Stimulated activated CD8-positive, alpha-beta memory T cell treated with anti-CD3 and anti-CD28 coated beads, Interleukin-4, amount 100 ng/mL, for 1 hour (primary cell): ENCODE measurements around the gene CTSO.
"Not testable (repeated sequence)": the region's sequence is repeated elsewhere in the genome, so short reads cannot be mapped to it uniquely, and the experiment has no call there.

ENCODE experiments used
- DNase-seq, 2 donors: peaks; one replicate each; pipeline ENCODE4 v3.0.0-alpha.2; 2020; ENCODE audit warnings: low read depth in 2 of 2, low spot score in 1 of 2

Gene CTSO

GRCh38 chr4:155954939-155955338 lies 1.3 kb upstream of the CTSO start:
- no peak for DNase-seq

GRCh38 chr4:155954118-155954685 lies 536 bp upstream of the CTSO start:
- no peak for DNase-seq

DNA sequence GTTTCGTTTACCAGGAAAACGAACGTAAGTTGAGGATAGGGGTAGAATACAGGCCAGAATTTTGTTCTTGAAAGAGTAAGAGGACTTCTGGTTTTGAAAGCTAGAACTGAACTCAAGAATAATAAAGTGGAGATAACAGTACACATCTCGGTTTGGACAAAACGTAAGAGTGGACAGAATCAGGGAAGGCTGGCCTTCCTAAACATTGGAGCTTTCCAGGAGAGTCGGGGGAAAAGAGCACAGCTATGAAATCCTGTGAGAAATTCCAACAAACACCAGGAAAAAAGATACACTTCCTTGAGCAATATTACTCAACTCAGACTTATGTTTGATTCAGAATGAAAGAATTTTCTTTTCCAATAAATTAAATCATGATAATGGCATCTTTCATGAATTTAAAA lies 1.2 kb downstream of the CTSO start:
- DNase-seq, result no peak

DNA sequence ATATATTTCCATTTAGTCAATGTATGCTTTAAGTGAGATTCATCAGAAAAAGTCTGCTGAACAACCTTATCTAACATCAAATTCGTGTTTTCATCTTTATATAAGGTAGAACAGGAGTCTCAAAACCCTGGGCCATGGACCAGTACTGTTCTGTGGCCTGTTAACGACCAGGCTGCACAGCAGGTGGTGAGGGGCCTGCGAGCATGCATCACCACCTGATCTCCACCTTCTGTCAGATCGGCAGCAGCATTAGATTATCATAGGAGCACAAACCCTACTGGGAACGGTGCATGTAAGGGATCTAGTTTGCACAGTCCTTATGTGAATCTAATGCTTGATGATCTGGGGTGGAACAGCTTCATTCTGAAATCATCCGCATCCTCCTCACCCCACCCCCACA lies 3.2 kb downstream of the CTSO start:
- no peak for DNase-seq

- DNase-seq, result no peak
Measured at GRCh38 chr4:155948541-155948940, 5.1 kb downstream of the CTSO start.

DNA sequence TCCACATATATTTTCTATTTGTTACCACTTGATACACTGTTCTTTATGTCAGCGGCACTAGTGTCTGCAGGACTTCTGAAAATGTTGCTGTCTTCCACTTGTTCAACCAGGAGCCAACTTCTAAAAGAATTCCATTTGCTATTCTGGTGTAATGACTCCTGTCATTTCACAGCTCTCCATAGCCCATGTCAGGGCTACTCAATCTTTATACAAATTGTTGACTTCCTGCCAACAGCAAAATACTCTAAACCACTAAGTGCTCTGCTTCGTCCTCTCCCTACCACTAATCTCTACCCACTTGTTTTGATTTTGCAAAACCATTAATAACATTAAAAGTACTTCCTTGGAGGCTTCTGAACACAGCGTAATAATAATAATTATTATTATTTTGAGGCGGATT lies 7.2 kb downstream of the CTSO start:
- DNase-seq, result no peak

DNA sequence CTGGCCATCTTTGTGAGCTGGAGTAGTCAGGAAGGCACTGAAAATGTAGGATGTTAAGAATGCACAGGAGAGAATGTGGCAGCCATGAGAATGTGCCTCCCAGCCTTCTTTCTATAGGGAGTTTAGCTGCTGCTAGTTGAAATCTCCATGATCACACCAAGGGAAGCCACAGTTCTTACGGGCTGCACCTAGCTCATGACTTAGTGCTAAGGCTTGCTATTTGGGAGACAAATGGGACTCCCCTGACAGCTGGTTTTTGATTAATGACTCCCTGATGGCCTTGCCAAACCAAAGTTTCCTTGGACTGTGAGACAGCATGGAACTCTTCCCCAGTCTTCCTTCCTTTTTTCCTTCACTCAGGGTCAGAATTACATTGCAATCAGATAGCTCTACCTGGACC lies 9.2 kb downstream of the CTSO start:
- no peak for DNase-seq

GRCh38 chr4:155943605-155944291 lies 9.9 kb downstream of the CTSO start:
- no peak for DNase-seq

GRCh38 chr4:155941820-155942219 lies 11.8 kb downstream of the CTSO start:
- no peak for DNase-seq

DNA sequence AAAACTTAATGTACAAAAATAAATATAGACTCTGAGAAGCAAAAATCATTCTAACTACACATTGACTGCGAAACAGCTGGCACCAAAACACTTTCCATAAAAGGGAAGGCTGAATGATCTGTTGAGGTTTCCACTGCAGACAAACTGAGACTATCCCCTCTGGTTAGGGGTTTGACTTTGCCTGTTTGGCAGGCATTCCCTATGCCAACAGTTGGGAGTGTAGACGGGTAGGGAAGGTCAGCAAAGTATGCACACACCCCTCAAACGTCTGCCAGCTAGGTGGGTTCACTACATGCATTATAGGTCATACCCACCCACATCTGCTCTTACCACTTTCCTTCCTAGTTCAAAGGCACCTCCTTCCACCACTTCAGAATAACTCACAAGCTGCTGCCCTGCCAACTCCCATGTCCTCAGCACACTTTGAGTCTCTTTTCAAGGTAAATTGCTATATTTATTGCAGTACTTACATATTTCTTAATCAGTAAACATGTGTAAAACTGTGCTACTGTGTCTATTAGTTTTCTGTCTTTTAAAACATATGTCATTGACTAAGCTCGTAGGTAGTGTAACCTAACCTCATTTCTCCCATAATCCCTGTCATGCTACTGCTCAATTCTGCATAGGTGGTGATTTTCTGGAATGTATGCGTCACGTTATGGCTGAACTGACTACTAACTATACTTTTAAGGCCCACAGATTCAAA lies 12.4 kb downstream of the CTSO start:
- no peak for DNase-seq

DNA sequence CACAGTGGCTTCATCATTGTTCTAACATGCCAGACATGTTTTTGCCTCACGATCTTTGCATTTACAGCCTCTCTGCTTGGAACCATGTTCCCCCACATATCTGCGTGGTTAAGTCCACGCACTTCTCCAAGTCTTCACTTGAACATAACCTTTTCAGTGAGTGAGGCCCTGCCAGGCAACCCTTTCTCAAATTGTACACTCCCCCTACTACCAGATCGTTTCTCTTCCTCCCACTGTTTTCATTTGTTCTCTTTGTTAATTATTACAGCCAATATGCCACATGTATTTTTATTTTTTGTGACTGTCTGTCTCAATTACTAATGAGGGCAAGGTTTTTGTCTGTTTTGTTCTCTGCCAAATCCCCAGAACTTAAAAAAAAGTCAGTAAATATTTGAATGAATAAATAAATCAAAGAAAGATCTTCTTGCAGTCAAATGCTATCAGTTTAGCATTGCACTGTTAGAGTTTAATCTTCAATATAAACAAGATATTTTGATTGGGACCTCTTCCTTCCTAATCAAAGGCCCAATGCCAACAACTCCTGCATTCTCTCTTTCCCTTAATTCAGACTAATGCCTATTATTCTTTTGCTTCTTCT lies 18.2 kb downstream of the CTSO start:
- DNase-seq, result no peak

GRCh38 chr4:155934634-155935033 lies 19.0 kb downstream of the CTSO start:
- DNase-seq, result not testable (repeated sequence)

- no peak for DNase-seq
Measured at GRCh38 chr4:155931634-155932033, 22.0 kb downstream of the CTSO start.

DNA sequence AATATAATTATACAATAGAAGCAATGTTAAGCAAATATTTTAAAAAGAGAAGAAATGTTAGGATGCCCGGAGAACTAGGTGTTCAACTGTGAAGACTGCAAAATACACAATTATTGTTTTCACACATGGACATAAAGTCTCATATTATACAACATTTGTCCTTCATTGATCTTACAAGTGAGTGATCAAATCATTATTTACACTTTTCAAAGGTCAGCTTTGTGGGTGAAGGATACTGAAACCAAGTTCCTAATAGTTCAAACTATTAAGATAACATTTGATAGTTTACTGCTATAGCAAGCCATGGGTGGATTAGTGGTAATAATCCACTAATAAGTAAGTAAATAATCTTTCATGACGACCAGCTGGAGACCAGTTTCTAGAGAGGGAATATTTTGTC lies 23.3 kb downstream of the CTSO start:
- no peak for DNase-seq

GRCh38 chr4:155929833-155930232 lies 23.8 kb downstream of the CTSO start:
- DNase-seq, result no peak

DNA sequence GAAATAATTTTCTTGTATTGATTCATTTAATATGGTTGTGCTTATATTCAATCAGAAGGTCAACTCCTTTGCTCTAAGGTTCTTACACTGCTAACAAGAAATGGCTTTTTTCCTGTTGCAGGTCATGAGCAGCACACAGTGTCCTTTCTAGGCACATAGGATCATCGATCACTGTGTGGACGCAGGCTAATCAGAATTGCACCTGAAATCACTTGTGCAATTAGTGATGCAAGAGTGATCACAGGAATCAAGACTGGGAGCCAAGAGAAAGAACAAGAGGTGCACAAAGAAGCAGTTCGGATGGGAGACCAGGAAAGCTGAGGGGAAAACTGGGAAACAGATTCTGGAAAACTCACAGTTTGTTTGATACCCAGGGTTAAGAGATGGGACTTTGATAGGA lies 29.0 kb downstream of the CTSO start:
- no peak for DNase-seq

GRCh38 chr4:155921597-155921996 lies 32.1 kb downstream of the CTSO start:
- DNase-seq, result no peak

- DNase-seq, result no peak
Measured at GRCh38 chr4:155914782-155915181, 38.9 kb downstream of the CTSO start.

GRCh38 chr4:155911905-155912304 lies 41.8 kb downstream of the CTSO start:
- DNase-seq, result no peak

DNA sequence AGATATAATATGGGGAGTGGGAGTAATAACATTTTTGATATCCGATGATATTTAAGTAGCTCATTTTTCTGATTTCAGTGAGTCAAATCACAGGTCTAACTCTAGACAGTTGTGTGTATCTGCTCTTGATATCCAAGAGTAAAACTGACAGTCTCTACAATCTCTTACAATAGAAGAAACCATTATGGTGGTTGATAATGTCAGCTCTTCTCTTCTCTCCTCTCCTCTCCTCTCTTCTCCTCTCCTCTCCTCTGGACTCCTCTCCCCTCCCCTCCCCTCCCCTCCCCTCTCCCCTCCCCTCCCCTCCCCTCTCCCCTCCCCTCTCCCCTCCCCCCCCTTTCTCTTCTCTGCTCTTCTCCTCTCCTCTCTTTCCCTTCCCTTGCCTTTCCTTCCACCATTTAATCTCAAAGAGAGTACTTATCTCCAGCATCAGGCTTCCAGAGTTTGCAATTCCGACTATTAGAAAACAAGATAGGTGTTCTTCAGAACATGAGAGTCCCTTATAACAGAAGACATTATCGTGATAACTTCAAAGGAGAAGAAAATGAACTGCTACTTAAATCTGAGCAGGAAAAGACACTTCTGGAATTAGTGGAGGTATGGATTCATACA lies 43.9 kb downstream of the CTSO start:
- DNase-seq, result no peak

DNA sequence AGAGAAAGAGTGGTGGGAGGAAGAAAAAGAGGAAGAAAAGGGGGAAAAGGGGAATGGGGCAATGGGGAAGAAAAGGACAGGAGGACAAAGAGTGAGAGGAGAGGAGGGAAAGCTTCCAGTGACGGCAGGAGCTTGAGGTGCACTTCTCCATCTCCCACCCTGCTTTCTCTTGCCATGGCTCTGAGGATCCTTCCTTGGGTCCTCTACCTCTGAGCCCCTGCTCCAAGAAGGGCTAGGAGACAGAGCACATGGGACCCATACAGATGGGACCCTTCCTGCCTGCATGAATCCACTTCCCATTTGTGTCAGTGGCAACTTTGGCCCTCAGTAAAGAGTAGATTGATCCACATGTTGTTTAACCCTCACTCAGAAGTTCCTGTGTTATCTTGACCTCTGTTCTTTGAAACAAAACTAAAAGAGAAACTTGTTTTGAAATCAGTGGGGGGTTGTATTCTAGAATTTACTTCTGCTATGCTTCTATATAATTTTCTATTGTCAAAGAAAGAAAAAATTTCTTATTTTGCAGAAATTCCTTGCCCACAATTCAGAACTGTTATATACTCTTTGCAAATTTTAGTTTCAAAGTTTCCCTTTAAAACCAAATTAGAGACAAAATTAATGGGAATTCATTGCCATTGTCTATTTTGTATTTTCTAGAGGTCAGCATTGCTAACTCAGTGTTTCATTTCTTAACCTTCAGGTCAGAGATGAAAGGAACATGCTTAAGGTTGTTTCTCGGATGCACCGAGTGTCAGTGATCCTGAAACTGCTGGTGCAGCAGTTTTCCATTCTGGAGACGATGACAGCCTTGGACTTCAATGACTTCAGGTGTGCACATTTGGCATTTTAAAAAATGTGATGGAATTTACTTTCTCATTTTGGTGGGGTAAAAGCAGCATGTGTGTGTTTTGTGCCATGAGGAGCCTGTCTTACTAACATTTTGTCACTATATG lies 45.2 kb downstream of the CTSO start:
- DNase-seq, result no peak
